GM19025 (cell line): ENCODE results near the gene TAC4.

Source experiments
- ATAC-seq: cut with Tn5 transposase; IDR thresholded peaks from one replicate; pipeline ENCODE4 v1.9.1; 2021; ENCODE audit warnings: mild to moderate bottlenecking, low read depth, moderate library complexity; ENCODE audit not compliant: unreplicated experiment

Gene TAC4

DNA sequence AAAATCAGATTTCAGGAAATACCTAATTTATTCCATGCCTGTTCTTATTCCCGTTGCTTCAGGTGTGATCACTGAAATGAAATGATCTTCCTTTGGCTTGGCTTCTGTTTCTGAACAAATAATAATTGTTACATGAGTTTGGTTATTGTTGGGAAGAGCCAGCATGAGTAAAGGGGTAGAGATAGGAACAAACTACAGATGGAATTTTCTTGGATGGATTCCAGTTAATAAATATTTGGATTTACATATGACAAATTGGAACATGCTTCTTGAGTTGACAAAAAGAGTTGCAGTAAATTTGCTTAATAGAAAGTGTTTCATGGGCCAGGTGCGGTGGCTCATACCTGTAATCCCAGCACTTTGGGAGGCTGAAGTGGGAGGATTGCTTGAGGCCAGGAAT, 28.2 kb downstream of the TAC4 start:
- ATAC-seq: no peak

DNA sequence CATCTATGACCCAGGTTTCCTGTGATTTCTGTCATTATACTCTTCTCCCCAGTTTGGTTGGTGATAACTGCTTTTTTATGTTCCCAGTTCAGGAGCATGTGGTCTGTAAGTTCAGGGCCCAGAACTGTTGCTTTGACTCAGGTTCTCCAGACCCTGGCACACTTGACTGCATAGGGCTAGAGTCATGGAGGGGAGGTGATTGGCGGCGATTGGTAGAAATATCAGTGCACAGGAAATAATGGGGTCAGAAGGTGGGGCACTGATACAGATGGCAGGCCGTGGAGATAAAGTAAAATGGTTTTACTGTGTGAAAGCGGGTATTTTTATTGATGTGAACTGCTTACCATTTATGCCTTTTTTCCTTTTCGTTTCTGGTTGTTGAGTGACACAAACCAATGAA, 28.7 kb downstream of the TAC4 start:
- no peak for ATAC-seq

DNA sequence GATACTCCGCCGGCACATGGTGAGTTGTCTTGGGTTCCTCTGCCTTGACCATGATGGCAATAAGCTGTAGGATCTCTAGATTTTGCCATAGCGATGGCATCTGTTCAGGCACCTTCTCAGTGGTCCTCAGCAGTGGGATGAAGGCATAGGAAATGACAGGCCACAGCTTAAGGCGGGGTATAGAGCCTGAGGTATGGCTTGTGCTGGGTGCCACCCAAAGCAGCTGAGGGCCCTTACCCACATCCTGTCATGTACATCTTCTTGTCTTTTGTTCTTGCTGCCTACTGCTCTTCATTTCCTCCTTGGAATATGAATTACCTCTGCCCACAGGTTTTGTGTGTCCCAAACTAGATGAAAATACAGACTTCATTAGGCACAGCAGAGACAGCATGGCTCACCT, 29.9 kb downstream of the TAC4 start:
- ATAC-seq: no peak

DNA sequence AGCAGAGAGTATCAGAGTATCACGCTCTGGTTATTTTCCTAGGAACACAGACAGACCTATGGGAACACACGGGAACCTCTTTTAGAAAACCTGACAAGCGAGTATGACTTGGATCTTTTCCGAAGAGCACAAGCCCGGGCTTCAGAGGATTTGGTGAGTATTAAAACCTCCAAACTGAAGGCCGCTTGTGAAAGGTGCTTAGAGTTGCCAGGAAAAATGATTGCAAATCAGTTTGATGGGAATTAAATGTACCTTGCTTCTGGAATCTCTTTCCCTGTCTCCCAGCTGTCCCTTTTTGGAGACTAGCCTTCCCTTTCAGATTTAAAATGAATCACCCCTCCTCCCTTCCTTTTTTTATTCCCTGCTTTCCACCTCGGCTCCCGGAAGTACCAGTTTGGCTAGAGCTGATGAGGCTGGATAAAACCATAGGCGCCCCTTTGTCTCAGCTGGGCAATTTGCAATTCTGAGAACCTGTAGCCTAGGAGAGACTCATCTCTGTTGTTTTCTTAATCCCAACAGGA, 32.0 kb downstream of the TAC4 start:
- no peak for ATAC-seq

DNA sequence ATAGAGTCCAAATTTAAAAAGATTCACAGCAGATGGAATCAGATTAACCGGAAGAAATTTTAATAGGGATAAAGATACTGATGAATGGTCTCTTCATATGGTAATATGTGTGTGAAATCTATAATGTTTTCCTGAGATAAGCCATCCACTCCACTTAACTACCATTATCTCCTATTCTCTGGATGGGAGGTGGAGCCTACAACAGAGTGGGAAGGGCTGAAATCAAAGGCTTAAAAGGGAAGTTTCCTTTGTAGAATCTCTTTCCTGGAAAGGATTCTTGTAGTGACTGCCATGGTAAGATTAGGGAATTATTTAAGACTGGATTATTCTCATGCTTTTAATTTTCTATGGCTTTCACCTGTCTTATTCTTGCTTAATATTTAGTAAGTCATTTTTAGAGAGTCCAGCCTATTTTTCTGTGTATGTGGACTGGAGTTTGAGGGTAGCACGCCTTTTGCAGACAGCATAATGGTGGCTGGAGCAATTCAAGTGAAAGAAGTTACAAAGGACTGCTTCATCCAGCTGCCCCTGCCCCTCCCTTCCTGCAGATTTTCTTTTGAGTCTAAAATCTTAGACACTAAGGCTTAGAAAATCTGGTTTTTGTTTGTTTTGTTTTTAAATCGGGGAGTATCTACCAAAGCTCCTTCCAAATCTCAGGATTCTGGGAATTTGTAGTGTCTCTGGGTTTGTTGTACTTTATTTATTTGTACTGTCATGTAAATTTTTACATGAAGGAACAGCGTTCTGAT, 32.9 kb downstream of the TAC4 start:
- no peak for ATAC-seq

DNA sequence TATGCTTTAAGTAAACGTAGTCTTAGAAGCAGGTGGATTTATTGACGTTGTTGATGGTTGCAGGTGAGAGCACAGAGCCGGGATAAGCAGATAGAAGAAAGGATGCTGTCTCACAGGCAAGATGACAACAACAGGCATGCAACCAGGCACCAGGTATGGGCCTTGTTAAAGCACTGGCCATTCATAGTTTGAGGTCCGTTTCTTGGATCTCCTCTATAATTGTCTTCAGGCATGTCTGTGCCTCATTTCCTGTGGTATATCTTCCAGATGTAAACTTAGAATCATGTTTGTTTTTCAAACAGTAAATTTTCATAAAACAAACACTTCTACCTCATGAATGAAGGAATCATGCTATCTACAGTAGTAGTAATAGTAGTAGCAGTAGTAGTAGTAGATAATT, 38.8 kb downstream of the TAC4 start:
- ATAC-seq: no peak

DNA sequence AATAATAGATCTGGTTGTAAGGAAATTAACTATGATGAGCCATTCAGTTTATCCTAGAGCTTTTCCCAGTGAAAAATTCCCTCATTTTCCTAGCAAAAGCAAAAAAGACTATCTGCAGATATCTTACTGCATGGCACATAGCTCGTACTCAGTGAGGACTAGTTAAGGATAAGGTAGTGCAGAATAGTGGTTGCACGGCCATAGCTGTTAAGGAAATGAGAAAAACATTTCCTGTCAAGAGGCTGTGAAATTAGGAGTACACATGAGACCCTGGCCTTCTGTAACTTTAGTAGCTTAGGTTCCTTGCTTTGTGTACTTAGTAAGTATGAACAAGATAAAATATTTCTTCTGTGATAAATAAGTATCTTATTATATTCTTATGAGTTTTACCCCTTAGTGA, 49.1 kb downstream of the TAC4 start:
- no peak for ATAC-seq

DNA sequence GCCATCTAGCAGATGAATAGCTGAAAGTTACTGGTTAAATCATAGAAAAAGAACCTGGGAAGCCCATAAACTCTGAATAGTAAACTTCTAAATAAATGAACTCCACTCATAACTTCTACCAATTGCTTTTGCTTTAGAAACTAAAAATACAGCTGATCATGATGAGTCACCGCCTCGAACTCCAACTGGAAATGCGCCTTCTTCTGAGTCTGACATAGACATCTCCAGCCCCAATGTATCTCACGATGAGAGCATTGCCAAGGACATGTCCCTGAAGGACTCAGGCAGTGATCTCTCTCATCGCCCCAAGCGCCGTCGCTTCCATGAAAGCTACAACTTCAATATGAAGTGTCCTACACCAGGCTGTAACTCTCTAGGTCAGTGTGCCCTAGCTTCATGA, 49.7 kb downstream of the TAC4 start:
- no peak for ATAC-seq

DNA sequence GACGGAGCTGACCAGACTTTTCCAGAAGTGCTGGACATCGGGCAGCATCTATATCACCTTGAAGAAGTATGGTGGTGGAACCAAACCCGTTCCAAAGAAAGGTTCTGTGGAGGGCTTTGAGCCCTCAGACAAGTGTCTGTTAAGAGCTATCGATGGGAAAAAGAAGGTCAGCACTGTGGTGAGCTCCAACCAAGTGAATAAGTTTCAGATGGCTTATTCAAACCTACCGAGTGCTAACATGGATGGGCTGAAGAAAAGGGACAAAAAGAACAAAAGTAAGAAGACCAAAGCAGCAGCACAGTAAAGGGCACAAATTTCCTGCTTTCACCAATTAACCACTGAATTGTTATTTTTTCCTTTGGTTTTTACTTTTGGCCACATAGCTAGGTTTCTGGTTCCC, 52.5 kb downstream of the TAC4 start:
- ATAC-seq: no peak

DNA sequence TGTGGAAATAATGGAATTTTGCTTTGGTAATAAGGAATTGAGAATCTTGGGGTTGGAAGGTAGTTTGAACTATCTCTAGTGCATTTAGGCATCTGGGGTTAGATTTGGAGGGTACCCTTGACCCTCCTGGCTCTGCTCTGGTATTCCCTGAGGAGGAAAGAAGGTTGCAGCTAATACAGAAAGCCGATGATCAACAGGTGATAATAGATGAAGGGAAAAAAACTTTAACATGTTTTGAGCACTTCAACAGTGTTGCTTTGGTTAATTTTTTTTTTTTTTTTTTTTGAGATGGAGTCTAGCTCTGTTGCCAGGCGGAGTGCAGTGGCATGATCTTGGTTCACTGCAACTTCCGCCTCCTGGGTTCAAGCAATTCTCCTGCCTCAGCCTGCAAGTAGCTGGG, 54.6 kb downstream of the TAC4 start:
- ATAC-seq: no peak

DNA sequence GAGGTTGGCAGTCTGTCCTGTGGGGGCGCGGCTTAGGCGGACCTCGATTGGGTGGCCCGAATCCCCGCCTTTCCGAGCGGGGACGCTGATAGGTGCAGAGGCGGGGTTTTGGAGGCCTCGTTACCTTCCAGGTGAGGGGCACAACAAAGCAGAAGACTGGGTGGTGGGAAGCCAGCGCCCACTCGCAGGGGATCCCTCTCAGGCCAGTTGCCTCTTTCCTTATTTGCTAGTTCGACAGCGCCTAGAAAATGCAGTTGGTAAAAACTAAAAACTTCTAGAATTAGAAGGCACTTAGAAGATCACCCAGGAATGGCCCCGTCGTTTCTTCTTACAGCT, 58.7 kb downstream of the TAC4 start:
- no peak for ATAC-seq

DNA sequence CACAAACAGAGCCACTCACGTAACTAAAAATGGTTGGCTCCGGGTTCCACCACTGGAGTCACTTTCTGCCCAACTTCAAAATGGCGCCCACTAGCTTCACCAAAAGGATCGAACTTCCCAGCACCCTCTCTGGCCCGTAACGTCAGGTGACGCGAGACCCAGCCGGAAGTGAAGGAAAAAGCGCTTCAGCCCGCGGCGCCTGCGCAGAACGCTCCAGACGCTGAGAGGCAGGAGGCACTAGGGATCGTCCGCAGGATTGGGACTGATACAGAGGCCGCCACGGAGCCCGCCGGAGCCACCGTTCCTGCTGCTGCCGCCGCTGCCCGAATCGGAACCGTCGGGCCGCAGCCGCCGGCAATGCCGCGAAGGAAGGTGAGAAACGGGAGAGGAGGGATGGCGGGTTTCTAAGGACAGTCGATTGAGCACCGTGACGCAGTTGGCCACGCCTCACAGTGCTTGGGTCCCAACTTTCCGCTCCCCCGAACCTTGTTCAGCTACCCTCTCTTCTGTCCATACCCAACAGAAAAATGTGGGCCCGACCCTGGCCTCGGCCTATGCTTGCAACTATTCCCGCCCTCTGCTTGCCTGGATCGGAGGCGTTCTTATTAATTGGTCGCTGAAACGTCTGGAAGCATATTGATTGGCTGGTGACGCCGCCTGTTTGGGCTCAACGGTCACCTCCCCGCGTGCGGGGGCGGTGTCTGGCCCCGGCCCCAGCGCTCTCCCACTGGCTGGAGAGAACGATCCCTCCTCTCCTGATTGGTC, 59.2 kb downstream of the TAC4 start, which contains the start of gene KAT7:
Gene KAT7 (plus strand): TSS at position 204 of the 765 bp plus-strand sequence. CDS start 154 bp downstream, at position 358.
- ATAC-seq: peak; percentile 94
